ENCODE data around the gene PET100. TPM values are rescaled to one million over a fixed set of nuclear protein-coding genes. Genes with fewer than 3 reads are reported as not detected.

Gene PET100
- total RNA-seq, 1 experiment from 2014 or later: 126 TPM

DNA sequence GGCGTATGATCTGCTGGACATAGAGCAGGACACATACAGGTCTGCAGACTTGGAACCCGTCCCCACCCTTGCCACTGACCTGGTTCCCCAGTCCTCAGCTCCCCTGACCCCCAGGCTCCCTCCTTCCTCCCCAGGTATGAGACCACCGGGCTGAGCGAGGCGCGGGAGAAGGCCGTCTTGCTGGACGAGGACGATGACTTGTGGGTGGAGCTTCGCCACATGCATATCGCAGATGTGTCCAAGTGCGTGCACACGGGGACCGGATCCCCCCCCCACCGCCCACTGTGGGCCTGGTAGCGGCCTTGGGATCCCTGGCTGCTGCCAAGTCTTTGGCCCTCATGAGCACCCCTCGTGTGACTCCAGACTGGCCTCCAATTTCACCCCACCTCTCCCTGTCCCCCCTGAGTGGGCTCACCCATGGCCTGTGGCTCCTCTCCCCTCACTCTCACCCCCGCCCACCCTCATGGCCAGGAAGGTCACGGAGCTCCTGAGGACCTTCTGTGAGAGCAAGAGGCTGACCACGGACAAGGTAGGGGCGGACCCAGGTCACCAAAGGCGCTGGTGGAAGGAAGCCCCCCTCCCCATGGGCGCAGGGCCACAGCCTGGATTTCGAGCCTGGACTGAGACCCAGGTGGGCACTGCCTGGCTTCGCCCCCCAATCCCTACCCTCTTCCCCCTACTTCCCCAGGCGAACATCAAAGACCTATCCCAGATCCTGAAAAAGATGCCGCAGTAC lies 12.9 kb downstream of the PET100 start:
- intact Hi-C loops (cut with micrococcal nuclease): no loop called here
- TF ChIP-seq SRF (IDR thresholded peaks at IDR 0.05; ENCODE audit: low read depth) (no peak), CBX3 (IDR thresholded peaks at IDR 0.05; ENCODE audit: low read depth) (no peak), CEBPB (IDR thresholded peaks at IDR 0.05; ENCODE audit: low read depth) (no peak), SP1 (IDR thresholded peaks at IDR 0.05; ENCODE audit: low read depth) (no peak), POLR2AphosphoS5 (IDR thresholded peaks at IDR 0.05; ENCODE audit: low read depth, low read length) (no peak), EGR1 (IDR thresholded peaks at IDR 0.05; ENCODE audit: low read depth) (no peak), ZFX (IDR thresholded peaks at IDR 0.05) (no peak), YY1 (IDR thresholded peaks at IDR 0.05; ENCODE audit: extremely low read depth, insufficient replicate concordance, low read depth, low read length) (no peak), ELF1 (IDR thresholded peaks at IDR 0.05; ENCODE audit: borderline replicate concordance, low read depth) (no peak), RAD21 (IDR thresholded peaks at IDR 0.05; ENCODE audit: low read depth) (no peak), JUND (IDR thresholded peaks at IDR 0.05) (no peak), EZH2 (IDR thresholded peaks at IDR 0.05) (no peak), EZH2phosphoT487 (IDR thresholded peaks at IDR 0.05; ENCODE audit: borderline replicate concordance) (no peak), TCF7L2 (IDR thresholded peaks at IDR 0.05; ENCODE audit: borderline replicate concordance, extremely low read depth, insufficient read depth, insufficient read length) (no peak), ZNF274 (IDR thresholded peaks at IDR 0.05; ENCODE audit: low read depth, low read length) (no peak), SIN3A (IDR thresholded peaks at IDR 0.05; ENCODE audit: low read depth) (no peak)
- TF ChIP-seq, protein P1, sequence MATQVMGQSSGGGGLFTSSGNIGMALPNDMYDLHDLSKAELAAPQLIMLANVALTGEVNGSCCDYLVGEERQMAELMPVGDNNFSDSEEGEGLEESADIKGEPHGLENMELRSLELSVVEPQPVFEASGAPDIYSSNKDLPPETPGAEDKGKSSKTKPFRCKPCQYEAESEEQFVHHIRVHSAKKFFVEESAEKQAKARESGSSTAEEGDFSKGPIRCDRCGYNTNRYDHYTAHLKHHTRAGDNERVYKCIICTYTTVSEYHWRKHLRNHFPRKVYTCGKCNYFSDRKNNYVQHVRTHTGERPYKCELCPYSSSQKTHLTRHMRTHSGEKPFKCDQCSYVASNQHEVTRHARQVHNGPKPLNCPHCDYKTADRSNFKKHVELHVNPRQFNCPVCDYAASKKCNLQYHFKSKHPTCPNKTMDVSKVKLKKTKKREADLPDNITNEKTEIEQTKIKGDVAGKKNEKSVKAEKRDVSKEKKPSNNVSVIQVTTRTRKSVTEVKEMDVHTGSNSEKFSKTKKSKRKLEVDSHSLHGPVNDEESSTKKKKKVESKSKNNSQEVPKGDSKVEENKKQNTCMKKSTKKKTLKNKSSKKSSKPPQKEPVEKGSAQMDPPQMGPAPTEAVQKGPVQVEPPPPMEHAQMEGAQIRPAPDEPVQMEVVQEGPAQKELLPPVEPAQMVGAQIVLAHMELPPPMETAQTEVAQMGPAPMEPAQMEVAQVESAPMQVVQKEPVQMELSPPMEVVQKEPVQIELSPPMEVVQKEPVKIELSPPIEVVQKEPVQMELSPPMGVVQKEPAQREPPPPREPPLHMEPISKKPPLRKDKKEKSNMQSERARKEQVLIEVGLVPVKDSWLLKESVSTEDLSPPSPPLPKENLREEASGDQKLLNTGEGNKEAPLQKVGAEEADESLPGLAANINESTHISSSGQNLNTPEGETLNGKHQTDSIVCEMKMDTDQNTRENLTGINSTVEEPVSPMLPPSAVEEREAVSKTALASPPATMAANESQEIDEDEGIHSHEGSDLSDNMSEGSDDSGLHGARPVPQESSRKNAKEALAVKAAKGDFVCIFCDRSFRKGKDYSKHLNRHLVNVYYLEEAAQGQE (IDR thresholded peaks at IDR 0.05; ENCODE audit: low read depth): no peak
- TF ChIP-seq, protein P2, sequence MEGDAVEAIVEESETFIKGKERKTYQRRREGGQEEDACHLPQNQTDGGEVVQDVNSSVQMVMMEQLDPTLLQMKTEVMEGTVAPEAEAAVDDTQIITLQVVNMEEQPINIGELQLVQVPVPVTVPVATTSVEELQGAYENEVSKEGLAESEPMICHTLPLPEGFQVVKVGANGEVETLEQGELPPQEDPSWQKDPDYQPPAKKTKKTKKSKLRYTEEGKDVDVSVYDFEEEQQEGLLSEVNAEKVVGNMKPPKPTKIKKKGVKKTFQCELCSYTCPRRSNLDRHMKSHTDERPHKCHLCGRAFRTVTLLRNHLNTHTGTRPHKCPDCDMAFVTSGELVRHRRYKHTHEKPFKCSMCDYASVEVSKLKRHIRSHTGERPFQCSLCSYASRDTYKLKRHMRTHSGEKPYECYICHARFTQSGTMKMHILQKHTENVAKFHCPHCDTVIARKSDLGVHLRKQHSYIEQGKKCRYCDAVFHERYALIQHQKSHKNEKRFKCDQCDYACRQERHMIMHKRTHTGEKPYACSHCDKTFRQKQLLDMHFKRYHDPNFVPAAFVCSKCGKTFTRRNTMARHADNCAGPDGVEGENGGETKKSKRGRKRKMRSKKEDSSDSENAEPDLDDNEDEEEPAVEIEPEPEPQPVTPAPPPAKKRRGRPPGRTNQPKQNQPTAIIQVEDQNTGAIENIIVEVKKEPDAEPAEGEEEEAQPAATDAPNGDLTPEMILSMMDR (IDR thresholded peaks at IDR 0.05 in 2 of 3, conservative IDR thresholded peaks at IDR 0.05 in 1 of 3; ENCODE audit: borderline replicate concordance in 1 of 3, insufficient read depth in 1 of 3, low read depth in 2 of 3, low read length in 2 of 3): no peak
- TF ChIP-seq, protein P3, sequence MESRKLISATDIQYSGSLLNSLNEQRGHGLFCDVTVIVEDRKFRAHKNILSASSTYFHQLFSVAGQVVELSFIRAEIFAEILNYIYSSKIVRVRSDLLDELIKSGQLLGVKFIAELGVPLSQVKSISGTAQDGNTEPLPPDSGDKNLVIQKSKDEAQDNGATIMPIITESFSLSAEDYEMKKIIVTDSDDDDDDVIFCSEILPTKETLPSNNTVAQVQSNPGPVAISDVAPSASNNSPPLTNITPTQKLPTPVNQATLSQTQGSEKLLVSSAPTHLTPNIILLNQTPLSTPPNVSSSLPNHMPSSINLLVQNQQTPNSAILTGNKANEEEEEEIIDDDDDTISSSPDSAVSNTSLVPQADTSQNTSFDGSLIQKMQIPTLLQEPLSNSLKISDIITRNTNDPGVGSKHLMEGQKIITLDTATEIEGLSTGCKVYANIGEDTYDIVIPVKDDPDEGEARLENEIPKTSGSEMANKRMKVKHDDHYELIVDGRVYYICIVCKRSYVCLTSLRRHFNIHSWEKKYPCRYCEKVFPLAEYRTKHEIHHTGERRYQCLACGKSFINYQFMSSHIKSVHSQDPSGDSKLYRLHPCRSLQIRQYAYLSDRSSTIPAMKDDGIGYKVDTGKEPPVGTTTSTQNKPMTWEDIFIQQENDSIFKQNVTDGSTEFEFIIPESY (IDR thresholded peaks at IDR 0.05; ENCODE audit: extremely low read depth, insufficient replicate concordance, low read length): no peak
- TF ChIP-seq, protein P4, sequence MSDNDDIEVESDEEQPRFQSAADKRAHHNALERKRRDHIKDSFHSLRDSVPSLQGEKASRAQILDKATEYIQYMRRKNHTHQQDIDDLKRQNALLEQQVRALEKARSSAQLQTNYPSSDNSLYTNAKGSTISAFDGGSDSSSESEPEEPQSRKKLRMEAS (IDR thresholded peaks at IDR 0.05): no peak
- ChIA-PET CTCF (no interaction called here), RAD21 (ENCODE audit: low non-redundant PET in 1 of 2, low total read pairs in 2 of 2, uncharacterized antibody in 2 of 2, unreplicated experiment in 2 of 2) (no interaction called here), POLR2A (no interaction called here)
- H3K9ac ChIP-seq (ENCODE audit: low read length): no peak overlapping the region
- peaks cover 15% of the 10 kb centered on the region for H3K79me2 ChIP-seq (ENCODE audit: insufficient read depth, low read length)
- H3K27me3 ChIP-seq (ENCODE audit: insufficient read depth, low read length): no peaks in the 10 kb centered on the region
- BruUV-seq (replicated peaks): no TSS peak
- H4K20me1 ChIP-seq (ENCODE audit: insufficient read depth): no peaks in the 10 kb centered on the region
- ATAC-seq (no peak), DNase-seq (ENCODE audit: low read depth, low spot score) (no peak)
- H3K36me3 ChIP-seq (ENCODE audit: control insufficient read depth in 1 of 2, insufficient read depth in 2 of 2, low read length in 2 of 2): peaks cover 0 to 11% of the 10 kb centered on the region in 2 experiments; a peak in 1 of 4 replicates
- H3K9me2 ChIP-seq (ENCODE audit: insufficient read depth): no peaks in the 10 kb centered on the region
- peaks cover 0 to 4% of the 10 kb centered on the region in 2 experiments; a peak in 1 of 4 replicates for H3K9me3 ChIP-seq (ENCODE audit: control insufficient read depth in 1 of 2, insufficient read depth in 1 of 2, low read depth in 1 of 2, low read length in 2 of 2)
- H3K27ac ChIP-seq (ENCODE audit: low read depth, low read length): no peak overlapping the region
- H2AFZ ChIP-seq (ENCODE audit: low read depth, low read length, poor library complexity, severe bottlenecking): no peak overlapping the region
- no peak overlapping the region for H3K4me2 ChIP-seq (ENCODE audit: low read length)
- H3K4me3 ChIP-seq (replicated peaks in 1 of 2; ENCODE audit: low read depth in 1 of 2, low read length in 2 of 2): no peak overlapping the region
- H3K4me1 ChIP-seq (ENCODE audit: control insufficient read depth in 1 of 2, insufficient read depth in 2 of 2, low read length in 2 of 2): peaks cover 5 to 20% of the 10 kb centered on the region in 2 experiments; a peak in 3 of 4 replicates
